Jurkat, Clone E6-1 (cell line): Measurements from ENCODE around the gene ZNF273.
"Not testable (repeated sequence)": the region's sequence is repeated elsewhere in the genome, so short reads cannot be mapped to it uniquely, and the experiment has no call there.

Experiments used
- DNase-seq: peaks from one replicate; pipeline ENCODE4 v3.0.0-alpha.2; 2011; ENCODE audit warnings: low read depth, low spot score
- H3K4me3 ChIP-seq: 2 replicates; pipeline ENCODE4 v1.5.1; 2011; ENCODE audit warnings: mild to moderate bottlenecking, low read length, control low read depth, moderate library complexity

ZNF273 gene

DNA sequence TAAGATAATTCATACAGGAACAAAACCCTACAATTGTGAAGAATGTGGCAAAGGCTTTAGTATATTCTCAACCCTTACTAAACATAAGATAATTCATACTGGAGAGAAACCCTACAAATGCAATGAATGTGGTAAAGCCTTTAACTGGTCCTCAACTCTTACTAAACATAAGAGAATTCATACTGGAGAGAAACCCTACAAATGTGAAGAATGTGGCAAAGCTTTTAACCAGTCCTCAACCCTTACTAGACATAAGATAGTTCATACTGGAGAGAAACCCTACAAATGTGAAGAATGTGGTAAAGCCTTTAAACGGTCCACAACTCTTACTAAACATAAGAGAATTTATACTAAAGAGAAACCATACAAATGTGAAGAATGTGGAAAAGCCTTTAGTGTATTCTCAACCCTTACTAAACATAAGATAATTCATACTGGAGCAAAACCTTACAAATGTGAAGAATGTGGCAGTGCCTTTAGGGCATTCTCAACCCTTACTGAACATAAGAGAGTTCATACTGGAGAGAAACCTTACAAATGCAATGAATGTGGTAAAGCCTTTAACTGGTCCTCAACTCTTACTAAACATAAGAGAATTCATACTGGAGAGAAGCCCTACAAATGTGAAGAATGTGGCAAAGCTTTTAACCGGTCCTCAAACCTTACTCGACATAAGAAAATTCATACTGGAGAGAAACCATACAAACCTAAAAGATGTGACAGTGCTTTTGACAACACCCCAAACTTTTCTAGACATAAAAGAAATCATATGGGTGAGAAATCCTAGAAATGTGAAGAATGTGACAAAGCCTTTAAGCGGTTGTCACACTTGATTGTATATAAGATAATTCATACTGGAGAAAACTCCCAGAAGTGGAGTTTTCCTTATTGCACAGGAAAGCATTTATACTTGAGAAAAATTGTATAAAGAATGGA is 25.4 kb downstream of the ZNF273 start:
- H3K4me3 ChIP-seq = not testable (repeated sequence)

DNA sequence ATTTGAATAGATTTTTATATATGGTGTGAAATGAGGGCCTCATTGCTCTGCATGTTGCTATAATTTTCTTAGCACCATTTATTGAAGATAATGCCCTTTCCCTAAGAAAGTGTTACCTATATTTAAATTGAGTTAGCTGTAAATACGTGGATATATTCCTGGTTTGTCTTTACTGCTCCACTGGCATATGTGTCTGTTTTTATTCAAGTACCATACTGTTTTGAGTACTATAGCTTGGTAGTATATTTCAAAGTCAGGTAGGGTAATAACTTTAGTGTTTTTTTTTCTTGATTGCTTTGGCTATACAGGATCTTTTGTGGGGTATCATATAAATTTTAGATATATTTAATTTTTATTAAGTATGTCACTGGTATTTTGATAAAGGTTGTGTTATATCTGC is 31.4 kb downstream of the ZNF273 start:
- no peak overlapping the region for H3K4me3 ChIP-seq
- no peak for DNase-seq

More for the DNA sequence above, 25.4 kb downstream of the ZNF273 start:
- DNase-seq = not testable (repeated sequence)

DNA sequence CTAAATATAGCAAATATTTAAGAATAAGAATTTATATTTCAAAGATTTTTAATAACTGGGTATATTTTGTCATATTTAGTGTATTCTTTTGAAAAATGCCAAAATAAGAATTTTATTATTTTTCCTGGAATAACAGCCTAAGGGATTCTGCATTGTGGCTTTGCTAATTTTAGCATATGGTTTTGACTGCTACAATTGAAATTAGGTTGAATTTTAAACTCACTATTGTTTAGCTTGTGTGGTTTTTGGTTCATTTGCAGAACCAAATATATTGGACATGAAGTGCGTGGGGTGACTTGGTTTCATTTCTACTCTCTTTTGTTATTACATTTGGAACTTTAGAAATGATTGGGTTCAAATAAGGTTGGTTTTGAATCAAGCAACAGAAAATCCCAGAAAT is 35.5 kb downstream of the ZNF273 start:
- no peak for DNase-seq
- no peak overlapping the region for H3K4me3 ChIP-seq

DNA sequence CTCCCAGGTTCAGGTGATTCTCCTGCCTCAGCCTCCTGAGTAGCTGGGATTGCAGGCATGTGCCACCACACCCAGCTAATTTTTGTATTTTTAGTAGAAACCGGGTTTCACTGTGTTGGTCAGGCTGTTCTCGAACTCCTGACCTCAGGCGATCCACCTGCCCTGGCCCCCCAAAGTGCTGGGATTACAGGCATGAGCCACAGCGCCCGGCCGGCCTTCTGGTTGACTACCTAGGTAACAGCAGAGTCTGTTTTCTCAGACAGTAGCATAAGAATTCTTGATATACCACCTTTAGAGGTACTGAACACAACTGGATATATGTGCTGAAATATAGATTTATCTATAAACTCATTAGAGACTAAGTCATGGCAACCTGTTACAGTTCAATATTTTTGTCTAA is 36.9 kb downstream of the ZNF273 start:
- DNase-seq, H3K4me3 ChIP-seq: not testable (repeated sequence)

DNA sequence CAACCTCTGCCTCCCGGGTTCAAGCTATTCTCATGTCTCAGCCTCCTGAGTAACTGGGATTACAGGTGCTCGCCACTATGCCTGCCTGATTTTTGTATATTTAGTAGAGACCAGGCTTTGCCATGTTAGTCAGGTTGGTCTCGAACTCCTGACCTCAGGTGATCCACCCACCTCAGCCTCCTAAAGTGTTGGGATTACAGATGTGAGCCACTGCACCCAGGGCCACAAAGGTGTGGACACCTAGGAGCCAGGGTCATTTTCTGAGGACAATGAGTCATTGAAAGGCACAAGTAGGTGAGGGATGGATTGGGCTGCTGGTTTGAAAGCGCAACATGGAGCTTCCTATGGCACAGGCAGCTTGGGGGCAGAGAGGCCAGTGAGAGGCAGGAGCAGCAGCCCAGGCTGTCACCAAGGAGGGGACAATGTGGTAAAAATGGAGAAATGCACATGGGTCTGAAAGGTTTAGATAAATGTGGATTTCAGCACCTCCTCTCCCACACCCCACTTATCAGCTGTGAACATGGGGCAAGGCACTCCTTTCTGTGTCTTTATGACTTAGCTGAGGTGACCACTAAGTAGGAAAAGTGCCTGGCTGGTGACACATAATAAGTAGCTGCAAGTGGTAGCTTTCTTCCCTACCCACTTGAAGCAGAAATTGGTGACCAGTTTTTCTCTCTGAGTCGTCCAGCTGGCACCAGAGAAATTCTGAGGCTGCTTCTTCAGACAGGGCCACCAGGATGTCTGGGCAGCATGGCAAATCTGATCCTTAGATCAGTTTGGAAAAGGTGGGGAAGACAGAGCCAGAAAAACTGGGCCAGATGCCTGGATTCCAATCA is 41.8 kb downstream of the ZNF273 start:
- not testable (repeated sequence) for H3K4me3 ChIP-seq, DNase-seq

DNA sequence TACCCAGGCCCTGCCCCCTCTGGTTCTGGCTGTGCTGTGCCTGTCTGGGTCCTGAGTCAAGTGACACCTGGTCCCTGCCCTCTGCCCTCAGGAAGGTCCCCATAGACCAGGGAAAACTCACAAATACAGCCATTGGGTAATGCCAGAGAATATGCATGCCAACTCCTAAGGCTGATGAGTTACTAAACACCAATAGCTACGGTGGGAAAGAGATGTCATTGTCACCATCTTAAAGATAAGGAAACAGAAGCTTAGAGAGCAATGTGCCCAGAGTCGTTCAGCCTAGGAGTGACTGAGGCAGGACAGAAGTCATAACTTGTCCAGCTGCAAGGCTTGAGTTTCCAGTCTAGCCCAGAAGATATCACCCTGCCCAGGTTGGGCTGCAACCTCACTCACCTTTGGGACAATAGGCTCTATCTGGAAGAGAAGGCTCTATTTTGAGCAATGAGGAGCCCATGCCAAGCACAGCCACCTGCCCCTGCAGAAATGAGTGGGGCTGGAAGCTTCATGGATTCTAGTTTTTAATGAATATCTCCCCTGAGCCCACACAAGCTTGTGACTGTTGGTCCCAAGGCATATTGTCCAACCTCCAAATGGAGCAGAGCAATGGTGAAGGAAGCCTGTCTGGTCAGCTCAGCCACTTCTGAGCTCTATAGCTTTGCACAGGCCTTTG is 42.6 kb downstream of the ZNF273 start:
- H3K4me3 ChIP-seq = no peak overlapping the region
- no peak for DNase-seq

DNA sequence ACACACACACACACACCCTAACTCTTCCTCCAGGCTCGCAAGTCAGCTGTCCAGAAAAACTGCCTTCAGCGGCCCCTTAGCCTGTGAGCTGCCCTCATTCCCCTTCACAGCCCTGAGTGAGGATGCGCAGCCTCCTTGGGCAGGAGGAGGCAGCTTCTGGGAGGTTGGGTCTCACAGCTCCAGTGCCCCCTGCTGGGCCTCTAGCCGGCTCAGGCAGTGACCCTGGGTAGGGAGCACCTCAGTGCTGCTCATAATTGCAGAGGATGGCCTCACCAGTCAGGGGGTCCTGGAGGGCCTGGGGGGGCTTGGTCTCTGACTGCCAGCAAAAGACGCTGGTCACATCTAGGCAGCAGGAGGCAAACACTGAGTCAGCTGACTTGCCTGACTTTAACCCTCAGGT is 43.7 kb downstream of the ZNF273 start:
- no peak overlapping the region for H3K4me3 ChIP-seq
- no peak for DNase-seq

DNA sequence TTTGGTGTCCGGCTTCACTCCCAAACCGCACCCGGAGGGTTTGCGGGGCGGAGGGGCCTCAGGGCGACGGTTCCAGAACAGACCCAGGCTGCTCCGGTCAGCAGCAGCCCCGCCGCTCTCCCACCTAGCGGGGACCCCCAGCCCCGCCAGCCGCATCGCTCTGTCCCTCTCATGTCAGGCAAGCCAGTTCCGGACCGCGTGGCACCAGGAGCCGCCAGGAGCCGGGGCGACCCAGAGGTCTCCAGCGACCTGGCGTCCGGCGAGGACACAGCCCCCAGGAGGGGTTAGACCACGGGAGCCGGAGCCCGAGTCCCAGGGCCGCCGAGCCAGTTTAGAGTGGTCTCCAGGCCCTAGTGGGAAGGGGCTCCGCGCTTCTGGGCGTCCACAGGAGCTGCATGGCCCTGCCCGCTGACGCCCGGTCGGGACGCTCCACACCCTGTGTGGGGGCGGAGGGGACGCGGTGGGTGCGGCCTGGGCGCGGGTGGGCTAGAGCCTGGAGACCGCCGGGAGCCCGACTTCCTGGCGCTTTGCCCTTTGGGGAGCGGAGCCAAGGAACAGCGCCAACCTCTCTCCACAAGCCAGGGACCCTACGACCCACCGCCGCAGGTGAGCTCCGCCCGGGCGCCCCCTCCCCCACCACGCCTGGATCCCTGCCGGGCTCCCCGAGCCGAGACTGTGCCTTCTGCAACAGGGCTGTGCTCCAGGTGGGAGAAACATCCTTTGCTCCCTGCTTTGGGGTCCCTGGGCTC is 44.4 kb downstream of the ZNF273 start:
- DNase-seq = no peak
- no peak overlapping the region for H3K4me3 ChIP-seq

DNA sequence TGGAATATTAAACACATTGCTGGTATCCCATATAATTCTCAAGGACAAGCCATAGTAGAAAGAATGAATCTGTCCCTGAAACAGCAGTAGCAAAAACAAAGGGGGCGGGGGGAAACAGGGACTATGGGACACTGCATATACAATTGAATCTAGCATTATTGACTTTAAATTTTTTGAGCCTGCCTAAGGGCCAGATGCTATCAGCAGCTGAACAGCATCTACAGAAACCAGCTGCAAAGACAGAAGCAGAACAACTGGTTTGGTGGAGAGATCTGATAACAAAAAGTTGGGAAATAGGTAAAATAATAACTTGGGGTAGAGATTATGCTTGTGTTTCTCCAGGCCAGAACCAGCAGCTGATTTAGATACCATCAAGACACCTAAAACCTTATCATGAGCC is 45.7 kb downstream of the ZNF273 start:
- DNase-seq, H3K4me3 ChIP-seq: not testable (repeated sequence)

DNA sequence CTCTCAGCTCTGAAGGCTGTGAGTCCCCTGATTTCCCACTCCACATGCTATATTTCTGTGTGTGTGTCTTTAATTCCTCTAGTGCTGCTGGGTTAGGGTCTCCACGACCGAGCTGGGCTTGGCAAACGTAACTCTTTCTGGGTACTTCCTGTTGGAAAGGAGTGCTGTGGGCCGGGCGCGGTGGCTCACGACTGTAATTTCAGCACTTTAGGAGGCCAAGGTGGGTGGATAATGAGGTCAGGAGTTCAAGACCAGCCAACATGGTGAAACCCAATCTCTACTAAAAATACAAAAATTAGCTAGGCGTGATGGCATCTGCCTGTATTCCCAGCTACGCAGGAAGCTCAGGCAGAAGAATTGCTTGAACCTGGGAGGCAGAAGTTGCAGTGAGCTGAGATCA is 47.6 kb downstream of the ZNF273 start:
- not testable (repeated sequence) for H3K4me3 ChIP-seq, DNase-seq

DNA sequence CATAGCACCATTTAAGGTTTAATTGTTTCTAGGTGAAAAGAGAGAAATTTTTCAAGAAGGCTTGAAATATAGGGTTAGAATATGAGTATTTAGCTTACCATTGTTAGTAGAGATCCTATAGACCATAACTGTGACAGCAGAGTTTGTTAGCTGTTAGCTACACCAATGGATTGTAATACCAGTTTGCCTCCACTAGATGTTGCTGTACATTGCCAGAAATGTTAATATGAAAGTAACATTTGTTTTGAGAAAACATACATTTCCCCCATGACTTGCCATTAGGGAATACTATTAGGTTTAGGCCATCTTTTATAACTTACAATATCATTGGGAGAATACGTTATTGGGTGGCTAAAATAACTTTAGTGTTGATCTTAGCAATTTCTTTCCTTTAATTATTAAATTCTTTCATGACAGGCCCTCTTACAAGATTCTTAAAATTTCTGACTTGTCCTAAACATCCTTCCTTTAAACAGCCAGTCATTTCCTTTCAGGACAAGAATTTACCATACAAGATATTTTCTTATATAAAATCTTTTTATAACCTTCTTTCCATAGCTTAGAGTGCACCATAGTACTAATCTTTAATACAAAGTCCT is 48.3 kb downstream of the ZNF273 start:
- peak; percentile 51 for DNase-seq
- H3K4me3 ChIP-seq = no peak overlapping the region

DNA sequence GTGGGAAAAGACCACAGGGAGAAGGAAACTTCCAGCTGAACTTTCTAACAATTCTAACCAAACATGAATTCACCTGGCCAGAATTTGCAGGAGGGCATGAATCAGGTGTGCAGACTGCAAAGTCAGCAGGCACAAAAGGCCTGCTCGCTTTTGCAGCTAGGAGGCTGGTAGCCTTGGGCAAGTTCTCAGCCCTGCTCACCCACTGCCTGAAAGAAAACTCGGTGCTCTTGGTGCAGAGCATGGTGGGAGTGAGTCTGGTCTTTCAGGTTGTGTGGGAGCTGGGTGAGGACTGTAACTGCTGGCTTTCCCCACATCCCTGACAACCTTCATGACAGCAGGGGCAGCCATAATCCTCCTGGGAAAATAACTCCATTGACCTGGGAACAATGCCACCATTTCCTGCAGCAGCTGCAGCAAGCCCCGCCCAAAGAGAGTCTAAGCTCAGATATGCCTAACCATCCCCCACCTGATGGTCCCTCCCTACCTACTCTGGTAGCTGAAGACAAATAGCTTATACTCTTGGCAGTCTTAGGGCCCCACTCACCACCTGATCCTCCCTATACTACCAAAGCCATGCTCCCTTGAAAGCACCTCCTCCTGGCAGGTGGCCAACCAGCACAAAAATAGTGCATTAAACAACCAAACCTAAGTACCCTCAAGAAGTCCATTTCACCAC is 56.1 kb downstream of the ZNF273 start:
- peak; percentile 8 for DNase-seq
- H3K4me3 ChIP-seq = no peak overlapping the region

DNA sequence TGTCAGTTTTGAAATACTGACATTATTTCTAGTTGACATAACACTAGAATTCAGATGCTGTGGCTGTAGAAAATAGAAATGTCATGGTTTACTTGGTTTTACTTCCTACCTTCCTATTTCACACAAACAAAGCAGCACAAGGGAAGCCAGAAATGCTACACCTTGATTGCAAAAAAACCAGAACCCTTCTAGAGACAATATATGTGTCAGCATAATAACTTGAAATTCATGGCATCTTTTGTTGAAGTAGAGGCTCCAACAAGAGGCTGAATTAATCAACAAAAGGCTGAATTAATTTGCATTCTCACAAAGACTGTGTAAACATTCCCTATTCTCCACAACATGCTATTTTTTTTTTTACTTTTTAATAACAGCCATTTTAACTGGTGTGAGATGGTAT is 62.5 kb downstream of the ZNF273 start:
- DNase-seq = no peak
- H3K4me3 ChIP-seq = no peak overlapping the region

DNA sequence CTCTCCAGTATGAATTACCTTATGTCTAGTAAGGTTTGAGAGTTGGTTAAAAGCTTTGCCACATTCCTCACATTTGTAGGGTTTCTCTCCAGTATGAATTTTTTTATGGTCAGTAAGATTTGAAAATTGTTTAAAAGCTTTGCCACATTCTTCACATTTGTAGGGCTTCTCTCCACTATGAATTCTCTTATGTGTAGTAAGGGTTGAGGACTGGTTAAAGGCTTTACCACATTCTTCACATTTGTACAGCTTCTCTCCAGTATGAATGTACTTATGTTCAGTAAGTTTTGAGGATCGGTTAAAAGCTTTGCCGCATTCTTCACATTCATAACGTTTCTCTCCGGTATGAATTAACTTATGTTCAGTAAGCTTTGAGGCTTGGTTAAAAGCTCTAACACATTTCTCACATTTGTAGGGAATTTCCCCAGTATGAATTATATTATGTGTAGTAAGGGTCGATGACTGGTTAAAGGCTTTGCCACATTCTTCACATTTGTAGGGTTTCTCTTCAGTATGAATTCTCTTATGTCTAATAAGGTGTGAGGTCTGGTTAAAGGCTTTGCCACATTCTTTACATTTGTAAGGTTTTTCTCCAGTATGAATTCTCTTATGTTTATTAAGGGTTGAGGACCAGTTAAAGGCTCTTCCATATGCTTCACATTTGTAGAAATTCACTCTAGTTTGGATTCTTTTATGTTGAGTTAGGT is 75.6 kb downstream of the ZNF273 start:
- DNase-seq = no peak
- no peak overlapping the region for H3K4me3 ChIP-seq
